ENCODE results near the gene PPIL1. TPM values are rescaled to one million over a fixed set of nuclear protein-coding genes. Genes with fewer than 3 reads are reported as not detected.
A peak's percentile ranks its signal among the peaks of the same experiment; 100 is the strongest.

Gene PPIL1
- total and polyA plus RNA-seq, 2 of the 4 experiments (the other 2 are of a cell fraction): 28.4 to 58.4 TPM

GRCh38 chr6:36838896-36839748 lies 35.5 kb downstream of the PPIL1 start, which contains the start of gene CPNE5:
Gene CPNE5 (minus strand): TSS chr6:36839444. CDS start chr6:36839377, 67 bp downstream.
- peak within 1 kb of the TSS; percentile 84 for H2AFZ ChIP-seq (replicated peaks; ENCODE audit: low read length, poor library complexity)
- no peak within 1 kb of the TSS for H2BK20ac ChIP-seq (ENCODE audit: low read depth, low read length)
- dilution Hi-C loops (cut with HindIII; ENCODE audit: low sequenced_read_pairs, unreplicated experiment) (no loop called here), in situ Hi-C loops (cut with MboI; ENCODE audit: low sequenced_read_pairs) (no loop called here), intact Hi-C loops (cut with micrococcal nuclease) (loop anchor here (5.0 kb wide), 1 partner anchor 47 kb away; no protein-coding TSS in a partner anchor)
- no peaks in the 10 kb centered on the region for H3K36me3 ChIP-seq (ENCODE audit: control insufficient read depth, insufficient read depth, low read length)
- no peaks in the 10 kb centered on the region for H3K9me3 ChIP-seq (ENCODE audit: control insufficient read depth, insufficient read depth, low read length)
- CTCF ChIA-PET: no interaction called here
- no peak within 1 kb of the TSS for H3K18ac ChIP-seq (ENCODE audit: low read depth, low read length)
- no peaks in the 10 kb centered on the region for H3K79me1 ChIP-seq (ENCODE audit: low read depth in 1 of 2, low read length in 2 of 2)
- H3K14ac ChIP-seq (replicated peaks; ENCODE audit: low read depth, low read length): no peak within 1 kb of the TSS
- no peaks in the 10 kb centered on the region for H4K20me1 ChIP-seq (ENCODE audit: insufficient read depth, low read length)
- no peak within 1 kb of the TSS for H2BK15ac ChIP-seq (ENCODE audit: low read depth, low read length)
- H3K27me3 ChIP-seq (ENCODE audit: control insufficient read depth, insufficient read depth, low read length): peaks cover 54% of the 10 kb centered on the region
- no peak within 1 kb of the TSS for H3K27ac ChIP-seq (ENCODE audit: insufficient read depth, low read length)
- no TSS peak for BruUV-seq (replicated peaks)
- no peak within 1 kb of the TSS for H3K56ac ChIP-seq (ENCODE audit: extremely low read depth, insufficient read depth, low read length)
- no peak within 1 kb of the TSS for H4K8ac ChIP-seq (ENCODE audit: low read depth in 2 of 2, low read length in 2 of 2)
- TF ChIP-seq ELK1 (IDR thresholded peaks at IDR 0.05; ENCODE audit: borderline replicate concordance, low read depth, low read length) (no peak), MAZ (IDR thresholded peaks at IDR 0.05; ENCODE audit: borderline replicate concordance, low read depth, low read length) (peak; percentile 30; the same call in 1 of the 2 replicates)
- POLR2A ChIA-PET (ENCODE audit: unreplicated experiment): no interaction called here
- DNase-seq: no peak
- H2AK5ac ChIP-seq (ENCODE audit: low read depth, low read length): no peak within 1 kb of the TSS
- H3K4me1 ChIP-seq (ENCODE audit: control insufficient read depth, insufficient read depth, low read length): peaks cover 8% of the 10 kb centered on the region; the same call in 1 of the 2 replicates
- H2AK9ac ChIP-seq (replicated peaks; ENCODE audit: low read depth, low read length, poor library complexity): peak within 1 kb of the TSS; percentile 75
- no peak within 1 kb of the TSS for H2BK5ac ChIP-seq (ENCODE audit: low read depth, low read length, poor library complexity, severe bottlenecking)
- peak within 1 kb of the TSS; percentile 14; the same call in 1 of the 2 replicates for H3K9ac ChIP-seq (ENCODE audit: low read depth, low read length)
- H3K23ac ChIP-seq (ENCODE audit: low read depth, low read length): no peak within 1 kb of the TSS; the same call in 1 of the 2 replicates
- no peak within 1 kb of the TSS for H3K4ac ChIP-seq (ENCODE audit: low read depth, low read length)
- H3K4me3 ChIP-seq (ENCODE audit: insufficient read depth, low read depth, low read length): peak within 1 kb of the TSS; percentile 42
- peak within 1 kb of the TSS; percentile 88 for H3K4me2 ChIP-seq (ENCODE audit: low read depth, low read length)
- no peaks in the 10 kb centered on the region for H3K9me1 ChIP-seq (ENCODE audit: insufficient read depth, low read length)
- H4K91ac ChIP-seq (ENCODE audit: insufficient read depth, low read depth, low read length): no peak within 1 kb of the TSS
- no peak within 1 kb of the TSS for H2BK120ac ChIP-seq (ENCODE audit: low read depth, low read length)
- ATAC-seq (ENCODE audit: low read depth): peak; percentile 43
- no peak within 1 kb of the TSS for H4K5ac ChIP-seq (ENCODE audit: low read depth, low read length)
- 7% methylated on average over 14 of the region's 57 CpGs; no CpG with 5 or more reads in 1 of the 2 experiments for WGBS, 2 experiments (ENCODE audit: extremely low coverage in 2 of 2, insufficient read length in 1 of 2)

All from IMR-90 (cell line).